ENCODE results near the gene ADAMTSL5.

ADAMTSL5 gene

DNA sequence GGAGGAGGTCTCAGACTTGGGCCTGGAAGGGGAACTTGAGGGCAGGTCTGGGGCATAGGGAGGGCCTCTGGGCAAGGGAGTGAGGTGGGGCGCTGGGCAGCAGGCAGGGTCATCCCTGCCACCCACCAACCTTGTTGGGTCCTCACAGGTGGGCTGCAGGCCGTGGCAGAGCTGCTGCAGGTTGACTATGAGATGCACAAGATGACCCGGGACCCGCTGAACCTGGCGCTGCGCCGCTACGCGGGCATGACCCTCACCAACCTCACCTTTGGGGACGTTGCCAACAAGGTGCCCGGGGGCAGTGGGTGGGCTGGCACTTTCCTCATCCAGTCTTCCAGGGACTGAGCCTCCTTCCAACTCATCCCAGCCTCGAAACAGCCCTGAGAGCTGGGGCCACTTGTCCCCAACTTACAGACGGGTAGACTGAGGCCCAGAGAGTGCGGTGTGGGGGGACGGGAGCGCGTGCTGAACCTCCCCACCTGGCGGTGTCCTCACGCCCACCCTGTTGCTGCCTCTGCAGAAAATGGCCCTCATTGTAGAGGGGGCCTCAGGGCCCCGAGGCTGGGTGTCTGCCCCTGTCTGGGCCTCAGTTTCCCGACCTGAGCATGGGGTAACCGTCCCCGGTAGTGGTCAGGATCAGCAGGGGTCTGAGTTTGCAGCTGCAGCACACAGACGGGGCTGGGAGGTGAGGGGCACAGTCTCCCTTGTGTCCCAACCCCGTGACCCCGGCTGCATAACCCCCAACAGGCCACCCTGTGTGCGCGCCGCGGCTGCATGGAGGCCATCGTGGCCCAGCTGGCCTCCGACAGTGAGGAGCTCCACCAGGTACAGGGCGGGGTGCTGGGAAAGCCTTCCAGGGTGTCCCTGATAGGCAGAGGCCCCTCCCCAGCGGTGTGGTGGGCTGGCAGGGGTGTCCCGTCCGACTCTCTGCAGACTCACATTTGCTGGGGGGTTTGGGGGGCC, 52.5 kb downstream of the ADAMTSL5 start:
- Histone ChIP-seq H3F3A (ENCODE audit: insufficient read depth) (no peaks in the 10 kb centered on the region), H3K9me2 (replicated peaks; ENCODE audit: insufficient read depth, low read length) (no peaks in the 10 kb centered on the region), H2AFZ (ENCODE audit: low read depth, low read length, severe bottlenecking) (no peak overlapping the region), H3K36me3 (ENCODE audit: low read length) (no peaks in the 10 kb centered on the region), H4K20me1 (ENCODE audit: low read depth, low read length) (no peaks in the 10 kb centered on the region), H3K27me3 (ENCODE audit: low read length) (no peaks in the 10 kb centered on the region), H3K9ac (ENCODE audit: low read length) (no peak overlapping the region), H3K79me2 (ENCODE audit: insufficient read depth, low read length) (no peaks in the 10 kb centered on the region), H3K4me3 (ENCODE audit: insufficient read depth, low read length, poor library complexity, severe bottlenecking) (no peak overlapping the region), H3K27ac (ENCODE audit: low read depth, low read length) (no peak overlapping the region), H3K4me2 (ENCODE audit: low read depth, low read length, poor library complexity, severe bottlenecking) (no peak overlapping the region), H3K9me3 (ENCODE audit: insufficient read depth, low read length) (no peaks in the 10 kb centered on the region)
- TF ChIP-seq, protein P1, sequence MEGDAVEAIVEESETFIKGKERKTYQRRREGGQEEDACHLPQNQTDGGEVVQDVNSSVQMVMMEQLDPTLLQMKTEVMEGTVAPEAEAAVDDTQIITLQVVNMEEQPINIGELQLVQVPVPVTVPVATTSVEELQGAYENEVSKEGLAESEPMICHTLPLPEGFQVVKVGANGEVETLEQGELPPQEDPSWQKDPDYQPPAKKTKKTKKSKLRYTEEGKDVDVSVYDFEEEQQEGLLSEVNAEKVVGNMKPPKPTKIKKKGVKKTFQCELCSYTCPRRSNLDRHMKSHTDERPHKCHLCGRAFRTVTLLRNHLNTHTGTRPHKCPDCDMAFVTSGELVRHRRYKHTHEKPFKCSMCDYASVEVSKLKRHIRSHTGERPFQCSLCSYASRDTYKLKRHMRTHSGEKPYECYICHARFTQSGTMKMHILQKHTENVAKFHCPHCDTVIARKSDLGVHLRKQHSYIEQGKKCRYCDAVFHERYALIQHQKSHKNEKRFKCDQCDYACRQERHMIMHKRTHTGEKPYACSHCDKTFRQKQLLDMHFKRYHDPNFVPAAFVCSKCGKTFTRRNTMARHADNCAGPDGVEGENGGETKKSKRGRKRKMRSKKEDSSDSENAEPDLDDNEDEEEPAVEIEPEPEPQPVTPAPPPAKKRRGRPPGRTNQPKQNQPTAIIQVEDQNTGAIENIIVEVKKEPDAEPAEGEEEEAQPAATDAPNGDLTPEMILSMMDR (IDR thresholded peaks at IDR 0.05; ENCODE audit: insufficient read depth, low read length, poor library complexity, severe bottlenecking), result no peak
- no peak for TF ChIP-seq EZH2phosphoT487 (conservative IDR thresholded peaks at IDR 0.05; ENCODE audit: low read length)

DNA sequence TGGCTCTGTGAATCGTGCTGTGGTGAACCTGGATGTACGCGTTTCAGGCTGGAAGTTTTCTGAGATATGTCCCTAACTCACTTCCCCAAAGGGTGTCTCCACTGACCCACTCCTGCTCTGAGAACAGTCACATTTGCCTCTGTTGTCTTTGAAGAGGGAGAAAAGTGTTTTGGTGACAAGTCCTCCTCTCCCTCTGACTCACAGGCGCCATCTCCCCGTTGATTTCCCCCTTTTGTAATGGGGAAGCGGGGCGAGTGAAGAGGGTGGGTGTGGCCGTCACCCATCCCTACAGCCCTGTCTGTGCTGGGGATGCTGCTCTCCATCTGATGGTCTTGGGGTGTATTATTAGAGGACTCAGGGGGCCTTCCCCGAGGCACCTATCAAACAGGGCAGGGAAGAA, 53.3 kb downstream of the ADAMTSL5 start:
- Histone ChIP-seq H3K36me3 (ENCODE audit: low read length) (no peaks in the 10 kb centered on the region), H3K27ac (ENCODE audit: low read depth, low read length) (no peak overlapping the region), H3F3A (ENCODE audit: insufficient read depth) (no peaks in the 10 kb centered on the region)

DNA sequence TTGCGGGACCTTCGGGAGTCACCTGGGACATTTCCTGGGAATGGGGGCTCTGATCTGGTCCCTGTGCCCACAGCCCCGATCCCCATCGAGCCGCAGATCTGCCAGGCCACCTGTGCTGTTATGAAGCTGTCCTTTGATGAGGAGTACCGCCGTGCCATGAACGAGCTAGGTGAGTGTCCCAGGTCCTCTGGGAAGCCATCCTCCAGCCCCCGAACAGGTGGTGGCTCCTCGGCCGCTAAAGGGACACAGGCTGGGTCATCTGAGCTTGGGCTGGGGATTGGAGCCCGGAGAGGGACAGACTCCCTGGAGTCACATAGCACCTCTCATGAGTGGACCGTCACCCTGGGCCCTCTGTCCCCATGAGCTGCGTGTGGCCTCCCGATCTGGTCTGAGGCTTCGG, 54.9 kb downstream of the ADAMTSL5 start:
- Histone ChIP-seq H3K79me2 (ENCODE audit: insufficient read depth, low read length) (no peaks in the 10 kb centered on the region), H2AFZ (ENCODE audit: low read depth, low read length, severe bottlenecking) (no peak overlapping the region), H3K4me3 (ENCODE audit: insufficient read depth, low read length, poor library complexity, severe bottlenecking) (no peak overlapping the region), H3K9me2 (replicated peaks; ENCODE audit: insufficient read depth, low read length) (no peaks in the 10 kb centered on the region), H3F3A (ENCODE audit: insufficient read depth) (no peaks in the 10 kb centered on the region), H3K27ac (ENCODE audit: low read depth, low read length) (no peak overlapping the region), H3K27me3 (ENCODE audit: low read length) (no peaks in the 10 kb centered on the region), H3K9me3 (ENCODE audit: insufficient read depth, low read length) (no peaks in the 10 kb centered on the region), H4K20me1 (ENCODE audit: low read depth, low read length) (no peaks in the 10 kb centered on the region), H3K4me2 (ENCODE audit: low read depth, low read length, poor library complexity, severe bottlenecking) (no peak overlapping the region), H3K36me3 (ENCODE audit: low read length) (no peaks in the 10 kb centered on the region), H3K9ac (ENCODE audit: low read length) (no peak overlapping the region)
- TF ChIP-seq, protein P1 (IDR thresholded peaks at IDR 0.05; ENCODE audit: insufficient read depth, low read length, poor library complexity, severe bottlenecking), result no peak
- TF ChIP-seq EZH2phosphoT487 (conservative IDR thresholded peaks at IDR 0.05; ENCODE audit: low read length), result no peak

More for the DNA sequence above, 53.3 kb downstream of the ADAMTSL5 start:
- Histone ChIP-seq H3K9me3 (ENCODE audit: insufficient read depth, low read length) (no peaks in the 10 kb centered on the region), H4K20me1 (ENCODE audit: low read depth, low read length) (no peaks in the 10 kb centered on the region), H3K4me2 (ENCODE audit: low read depth, low read length, poor library complexity, severe bottlenecking) (no peak overlapping the region), H3K9me2 (replicated peaks; ENCODE audit: insufficient read depth, low read length) (no peaks in the 10 kb centered on the region), H2AFZ (ENCODE audit: low read depth, low read length, severe bottlenecking) (no peak overlapping the region), H3K79me2 (ENCODE audit: insufficient read depth, low read length) (no peaks in the 10 kb centered on the region), H3K4me3 (ENCODE audit: insufficient read depth, low read length, poor library complexity, severe bottlenecking) (no peak overlapping the region), H3K27me3 (ENCODE audit: low read length) (no peaks in the 10 kb centered on the region), H3K9ac (ENCODE audit: low read length) (no peak overlapping the region)
- TF ChIP-seq, protein P1 (IDR thresholded peaks at IDR 0.05; ENCODE audit: insufficient read depth, low read length, poor library complexity, severe bottlenecking), result no peak
- TF ChIP-seq EZH2phosphoT487 (conservative IDR thresholded peaks at IDR 0.05; ENCODE audit: low read length), result no peak

Data from SU-DHL-6 (cell line).